Measurements from ENCODE around the gene NXN.

DNA sequence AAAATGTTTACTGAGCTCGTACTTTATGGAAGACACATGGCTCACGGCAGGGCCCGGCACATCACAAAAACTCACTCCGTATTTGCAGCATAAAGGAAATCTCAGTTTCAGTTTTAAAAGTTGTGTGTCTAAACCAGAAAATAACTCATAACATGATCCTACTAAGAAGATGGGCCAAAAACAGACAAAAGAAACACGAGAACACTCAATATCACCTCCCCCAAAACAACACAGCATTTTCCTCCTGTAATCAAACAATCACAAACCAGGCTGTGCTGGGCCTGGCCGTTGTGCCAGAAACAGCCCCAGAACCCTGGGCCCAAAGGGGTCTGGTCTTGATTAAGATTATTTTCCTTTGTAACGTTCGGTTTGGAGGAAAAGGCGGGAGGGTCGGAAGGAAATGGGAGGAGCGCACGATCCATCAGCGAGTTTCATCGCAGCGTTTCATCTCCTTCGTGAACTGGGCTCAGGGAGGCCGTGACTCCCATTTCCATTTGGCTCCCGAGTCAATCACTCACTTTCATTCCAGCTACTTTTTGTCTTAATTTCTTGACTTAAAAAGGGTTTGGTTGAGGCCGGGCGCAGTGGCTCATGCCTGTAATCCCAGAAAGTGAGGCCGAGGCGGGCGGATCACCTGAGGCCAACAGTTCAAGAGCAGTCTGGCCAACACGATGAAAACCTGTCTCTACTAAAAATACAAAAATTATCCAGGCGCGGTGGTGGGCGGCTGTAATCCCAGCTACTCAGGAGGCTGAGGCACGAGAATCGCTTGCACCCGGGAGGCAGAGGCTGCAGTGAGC is 61.4 kb downstream of the NXN start:
- TF ChIP-seq POLR2AphosphoS5 (IDR thresholded peaks at IDR 0.05): no peak
- TF ChIP-seq, protein P1, sequence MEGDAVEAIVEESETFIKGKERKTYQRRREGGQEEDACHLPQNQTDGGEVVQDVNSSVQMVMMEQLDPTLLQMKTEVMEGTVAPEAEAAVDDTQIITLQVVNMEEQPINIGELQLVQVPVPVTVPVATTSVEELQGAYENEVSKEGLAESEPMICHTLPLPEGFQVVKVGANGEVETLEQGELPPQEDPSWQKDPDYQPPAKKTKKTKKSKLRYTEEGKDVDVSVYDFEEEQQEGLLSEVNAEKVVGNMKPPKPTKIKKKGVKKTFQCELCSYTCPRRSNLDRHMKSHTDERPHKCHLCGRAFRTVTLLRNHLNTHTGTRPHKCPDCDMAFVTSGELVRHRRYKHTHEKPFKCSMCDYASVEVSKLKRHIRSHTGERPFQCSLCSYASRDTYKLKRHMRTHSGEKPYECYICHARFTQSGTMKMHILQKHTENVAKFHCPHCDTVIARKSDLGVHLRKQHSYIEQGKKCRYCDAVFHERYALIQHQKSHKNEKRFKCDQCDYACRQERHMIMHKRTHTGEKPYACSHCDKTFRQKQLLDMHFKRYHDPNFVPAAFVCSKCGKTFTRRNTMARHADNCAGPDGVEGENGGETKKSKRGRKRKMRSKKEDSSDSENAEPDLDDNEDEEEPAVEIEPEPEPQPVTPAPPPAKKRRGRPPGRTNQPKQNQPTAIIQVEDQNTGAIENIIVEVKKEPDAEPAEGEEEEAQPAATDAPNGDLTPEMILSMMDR (IDR thresholded peaks at IDR 0.05): no peak
- no peak for TF ChIP-seq POLR2A (IDR thresholded peaks at IDR 0.05)
- no peak for TF ChIP-seq EP300 (IDR thresholded peaks at IDR 0.05)

Measured in gastroesophageal sphincter (tissue), 3 donors.